DOHH2 (cell line): ENCODE data around the gene MB.

Experiments used
- EZH2phosphoT487 ChIP-seq: fragments of 200-600 bp; sonication (generic); IDR thresholded peaks from 2 replicates; pipeline ENCODE4 v1.6.1; 2017; ENCODE audit warnings: borderline replicate concordance, mild to moderate bottlenecking, antibody characterized with exemption, low read length, moderate library complexity, mixed read lengths
- TF ChIP-seq, protein P1 (sequence below): fragments of 200-600 bp; sonication (generic); IDR thresholded peaks from one replicate; pipeline ENCODE4 v1.5.1; 2014; ENCODE audit warnings: antibody characterized with exemption, mild to moderate bottlenecking, low read depth, low read length; ENCODE audit not compliant: poor library complexity, severe bottlenecking

DNA sequence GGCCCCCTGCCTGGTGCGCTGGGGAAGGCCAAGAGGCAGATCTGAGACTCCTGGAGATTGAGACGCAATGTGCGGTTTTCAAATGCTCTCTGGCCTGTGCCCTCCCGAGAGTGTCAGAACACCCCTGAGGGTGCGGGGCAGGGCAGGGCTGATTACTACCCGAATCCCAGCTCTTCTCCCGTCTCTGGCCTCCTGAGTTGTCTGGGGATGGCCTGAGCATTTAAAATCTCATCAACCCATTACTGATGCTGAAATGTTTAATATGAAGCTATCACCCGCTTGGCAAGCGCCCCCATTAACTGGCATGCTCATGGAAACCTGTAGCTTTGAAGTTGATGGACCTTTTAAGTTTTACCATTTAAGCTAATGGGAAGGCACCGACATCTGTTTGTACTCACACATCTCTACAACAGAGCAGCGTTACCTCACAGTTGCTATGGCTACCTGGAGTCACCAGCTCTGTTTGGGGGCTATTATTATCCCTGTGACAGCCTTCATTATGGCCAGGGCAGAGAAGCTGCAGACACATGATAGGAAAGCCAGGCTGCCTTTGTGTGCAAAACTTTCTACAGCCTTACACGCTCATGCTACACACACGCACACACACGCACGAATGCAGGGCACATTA lies 3.6 kb upstream of the MB start:
- TF ChIP-seq, protein P1, sequence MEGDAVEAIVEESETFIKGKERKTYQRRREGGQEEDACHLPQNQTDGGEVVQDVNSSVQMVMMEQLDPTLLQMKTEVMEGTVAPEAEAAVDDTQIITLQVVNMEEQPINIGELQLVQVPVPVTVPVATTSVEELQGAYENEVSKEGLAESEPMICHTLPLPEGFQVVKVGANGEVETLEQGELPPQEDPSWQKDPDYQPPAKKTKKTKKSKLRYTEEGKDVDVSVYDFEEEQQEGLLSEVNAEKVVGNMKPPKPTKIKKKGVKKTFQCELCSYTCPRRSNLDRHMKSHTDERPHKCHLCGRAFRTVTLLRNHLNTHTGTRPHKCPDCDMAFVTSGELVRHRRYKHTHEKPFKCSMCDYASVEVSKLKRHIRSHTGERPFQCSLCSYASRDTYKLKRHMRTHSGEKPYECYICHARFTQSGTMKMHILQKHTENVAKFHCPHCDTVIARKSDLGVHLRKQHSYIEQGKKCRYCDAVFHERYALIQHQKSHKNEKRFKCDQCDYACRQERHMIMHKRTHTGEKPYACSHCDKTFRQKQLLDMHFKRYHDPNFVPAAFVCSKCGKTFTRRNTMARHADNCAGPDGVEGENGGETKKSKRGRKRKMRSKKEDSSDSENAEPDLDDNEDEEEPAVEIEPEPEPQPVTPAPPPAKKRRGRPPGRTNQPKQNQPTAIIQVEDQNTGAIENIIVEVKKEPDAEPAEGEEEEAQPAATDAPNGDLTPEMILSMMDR: no peak
- TF ChIP-seq EZH2phosphoT487: no peak
